OCI-LY1 (cell line): ENCODE data around the gene CD3G.

Experiments
- H2AFZ ChIP-seq: fragments of 200-600 bp; sonication (generic), shearing (Covaris generic); 2 replicates; pipeline ENCODE4 v1.6.0; 2014; ENCODE audit warnings: antibody characterized with exemption, mild to moderate bottlenecking, low read length
- H3F3A ChIP-seq: fragments of 200-600 bp; sonication (generic), shearing (Covaris generic); 2 replicates; pipeline ENCODE4 v1.6.0; 2014; ENCODE audit warnings: mild to moderate bottlenecking, antibody characterized with exemption, low read length, moderate library complexity; ENCODE audit not compliant: insufficient read depth
- H3K27ac ChIP-seq: fragments of 200-600 bp; sonication (generic); 2 replicates; pipeline ENCODE4 v1.5.1; 2014; ENCODE audit warnings: low read length, mixed run types, mild to moderate bottlenecking, low read depth; ENCODE audit not compliant: poor library complexity, severe bottlenecking
- H3K27me3 ChIP-seq: fragments of 200-600 bp; sonication (generic); 2 replicates; pipeline ENCODE4 v1.6.0; 2014; ENCODE audit warnings: antibody characterized with exemption, mild to moderate bottlenecking, low read length, moderate library complexity; ENCODE audit not compliant: insufficient read depth
- H3K36me3 ChIP-seq: fragments of 200-600 bp; sonication (generic); 2 replicates; pipeline ENCODE4 v1.6.1; 2014; ENCODE audit warnings: mild to moderate bottlenecking, antibody characterized with exemption, low read length, moderate library complexity, mixed read lengths; ENCODE audit not compliant: insufficient read depth
- H3K4me1 ChIP-seq: fragments of 200-600 bp; sonication (generic); 2 replicates; pipeline ENCODE4 v1.5.1; 2014; ENCODE audit warnings: mild to moderate bottlenecking, low read length, moderate library complexity; ENCODE audit not compliant: insufficient read depth, severe bottlenecking
- H3K4me2 ChIP-seq: fragments of 200-600 bp; sonication (generic), shearing (Covaris generic); 2 replicates; pipeline ENCODE4 v1.6.1; 2014; ENCODE audit warnings: low read length
- H3K4me3 ChIP-seq: fragments of 200-600 bp; sonication (generic); 2 replicates; pipeline ENCODE4 v1.5.1; 2014; ENCODE audit warnings: low read length, low read depth, mild to moderate bottlenecking, mixed read lengths; ENCODE audit not compliant: poor library complexity, severe bottlenecking
- H3K79me2 ChIP-seq: fragments of 200-600 bp; shearing (Covaris generic); 2 replicates; pipeline ENCODE4 v1.6.1; 2016; ENCODE audit warnings: mixed run types, low read length, mixed read lengths; ENCODE audit not compliant: insufficient read depth
- H3K9ac ChIP-seq: fragments of 200-600 bp; sonication (generic), shearing (Covaris generic); 2 replicates; pipeline ENCODE4 v1.6.1; 2014; ENCODE audit warnings: mild to moderate bottlenecking, low read length, mixed read lengths
- H3K9me2 ChIP-seq: fragments of 200-600 bp; sonication (generic), shearing (Covaris generic); 2 replicates; pipeline ENCODE4 v1.6.1; 2014; ENCODE audit warnings: low read depth, mild to moderate bottlenecking, low read length, mixed read lengths
- H3K9me3 ChIP-seq: fragments of 200-600 bp; shearing (Covaris generic); 2 replicates; pipeline ENCODE4 v1.6.1; 2014; ENCODE audit warnings: low read length, mixed read lengths
- H4K20me1 ChIP-seq: fragments of 200-600 bp; sonication (generic), shearing (Covaris generic); 2 replicates; pipeline ENCODE4 v1.6.0; 2016; ENCODE audit warnings: mild to moderate bottlenecking, low read length; ENCODE audit not compliant: insufficient read depth
- CTCF ChIP-seq: fragments of 200-600 bp; sonication (generic), shearing (Covaris generic); IDR thresholded peaks from 2 replicates; pipeline ENCODE4 v1.5.1; 2017; ENCODE audit warnings: mild to moderate bottlenecking, antibody characterized with exemption, low read length, moderate library complexity, mixed read lengths
- EZH2 ChIP-seq: fragments of 200-600 bp; sonication (generic), shearing (Covaris generic); IDR thresholded peaks from 2 replicates; pipeline ENCODE4 v1.8.0; 2017; ENCODE audit warnings: borderline replicate concordance, mixed run types, mild to moderate bottlenecking, antibody characterized with exemption, low read length, moderate library complexity, mixed read lengths

Gene CD3G

DNA sequence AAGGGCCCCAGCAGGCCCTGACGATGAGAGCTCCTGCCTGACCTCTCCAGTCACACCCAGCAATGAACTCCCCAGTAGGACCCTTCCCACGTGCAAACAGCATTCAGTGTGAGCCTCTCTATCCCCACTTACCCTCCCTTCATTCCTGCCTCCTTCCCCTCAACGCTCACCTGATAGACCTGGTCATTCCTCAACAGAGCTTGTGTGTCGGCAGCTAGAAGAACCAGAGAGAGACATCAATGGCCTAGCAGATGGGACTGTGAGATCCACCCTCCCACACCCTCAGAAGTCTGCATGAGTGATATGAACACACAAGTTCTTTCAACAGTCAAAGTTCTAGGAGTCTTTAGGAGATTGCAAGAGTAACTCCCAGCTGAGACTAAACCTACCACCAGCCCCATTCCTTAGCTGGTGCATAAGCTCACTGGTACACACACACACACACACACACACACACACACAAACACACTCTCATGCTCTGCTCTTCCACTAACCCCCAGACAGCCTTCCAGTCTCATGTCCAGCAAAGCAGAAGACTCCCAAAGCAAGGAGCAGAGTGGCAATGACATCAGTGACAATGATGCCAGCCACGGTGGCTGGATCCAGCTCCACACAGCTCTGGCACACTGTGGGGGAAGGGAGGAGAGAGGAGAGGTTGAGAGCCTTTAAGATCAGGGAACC lies 4.7 kb upstream of the CD3G start:
- Histone ChIP-seq H3K79me2 (no peaks in the 10 kb centered on the region), H3K36me3 (no peaks in the 10 kb centered on the region), H3K4me1 (peaks cover 61% of the 10 kb centered on the region), H3F3A (no peaks in the 10 kb centered on the region), H3K4me3 (peak overlapping the region; percentile 39), H3K9me3 (no peaks in the 10 kb centered on the region), H4K20me1 (no peaks in the 10 kb centered on the region), H2AFZ (no peak overlapping the region), H3K27me3 (no peaks in the 10 kb centered on the region), H3K9ac (peak overlapping the region; percentile 44; the same call in 1 of the 2 replicates), H3K27ac (peak overlapping the region; percentile 73), H3K9me2 (no peaks in the 10 kb centered on the region), H3K4me2 (peak overlapping the region; percentile 57)
- TF ChIP-seq CTCF (no peak), EZH2 (no peak)

GRCh38 chr11:118340449-118340848 lies 3.7 kb upstream of the CD3G start:
- Histone ChIP-seq H3K36me3 (no peaks in the 10 kb centered on the region), H3K4me3 (no peak overlapping the region), H3F3A (no peaks in the 10 kb centered on the region), H2AFZ (no peak overlapping the region), H3K4me1 (peaks cover 61% of the 10 kb centered on the region), H3K9me3 (no peaks in the 10 kb centered on the region), H4K20me1 (no peaks in the 10 kb centered on the region), H3K79me2 (no peaks in the 10 kb centered on the region), H3K4me2 (no peak overlapping the region), H3K9ac (no peak overlapping the region), H3K9me2 (no peaks in the 10 kb centered on the region), H3K27ac (no peak overlapping the region), H3K27me3 (no peaks in the 10 kb centered on the region)
- no peak for TF ChIP-seq CTCF
- TF ChIP-seq EZH2 = no peak

DNA sequence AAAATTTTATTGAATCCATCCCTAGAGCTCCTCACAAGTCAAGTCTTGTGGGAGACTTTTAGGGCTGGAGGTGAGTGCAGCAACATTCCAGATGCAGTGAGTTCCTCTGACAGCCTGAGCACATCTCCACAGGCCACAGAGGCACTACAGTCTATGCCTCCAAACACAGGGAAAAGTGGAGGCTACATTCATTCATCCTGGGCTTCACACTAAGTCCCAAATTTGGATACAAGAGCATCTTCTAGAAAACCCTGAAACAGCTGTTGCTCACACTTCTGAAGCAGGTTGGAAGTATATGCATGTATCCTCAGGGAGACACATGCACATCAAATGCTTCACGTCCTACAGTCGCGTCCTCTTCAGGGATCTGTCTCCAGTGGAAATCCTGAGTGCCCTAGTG lies 2.9 kb upstream of the CD3G start:
- H3K9ac ChIP-seq = no peak overlapping the region; the same call in 1 of the 2 replicates
- H4K20me1 ChIP-seq = no peaks in the 10 kb centered on the region
- TF ChIP-seq CTCF = no peak
- TF ChIP-seq EZH2 = no peak
- no peaks in the 10 kb centered on the region for H3K9me3 ChIP-seq
- no peaks in the 10 kb centered on the region for H3K9me2 ChIP-seq
- peaks cover 61% of the 10 kb centered on the region for H3K4me1 ChIP-seq
- H3K27ac ChIP-seq = no peak overlapping the region
- H3K36me3 ChIP-seq = no peaks in the 10 kb centered on the region
- peak overlapping the region; percentile 38; the same call in 1 of the 2 replicates for H3K4me2 ChIP-seq
- no peaks in the 10 kb centered on the region for H3K79me2 ChIP-seq
- no peak overlapping the region for H2AFZ ChIP-seq
- no peaks in the 10 kb centered on the region for H3K27me3 ChIP-seq
- no peaks in the 10 kb centered on the region for H3F3A ChIP-seq
- peak overlapping the region; percentile 47 for H3K4me3 ChIP-seq
